Naive thymus-derived CD8-positive, alpha-beta T cell (primary cell): Measurements from ENCODE around the gene PAPPA2. TPM values are rescaled to one million over a fixed set of nuclear protein-coding genes. Genes with fewer than 3 reads are reported as not detected.
A peak's percentile ranks its signal among the peaks of the same experiment; 100 is the strongest.

Source experiments
- ATAC-seq, 2 donors: fragments of 150-1000 bp; cut with Tn5 transposase in 1 of 2; sonication (Bioruptor Pico), chemical (Tn5 transposase) in 1 of 2; 1 replicate in 1 of 2; 2 replicates in 1 of 2; pipeline ENCODE4 v1.10.0; 2021; ENCODE audit warnings: mild to moderate bottlenecking in 2 of 2, moderate library complexity in 2 of 2
- POLR2A ChIA-PET: fragments of 350-600 bp; sonication (Branson Sonifier 250); formaldehyde crosslinking; loops from one replicate; lab custom pipeline; 2021; ENCODE audit warnings: antibody characterized with exemption; lab: Charles Lee
- DNase-seq, 10 donors: peaks; one replicate each; pipeline versions ENCODE4 v3.0.0 to v3.0.0-alpha.2; 2020 to 2022
- H3K27ac Mint-ChIP-seq, 10 donors: one replicate each; pipeline ENCODE4 v1.8.0; 2020 to 2022; ENCODE audit warnings: mild to moderate bottlenecking in 10 of 10, mixed read lengths in 10 of 10, moderate library complexity in 4 of 10, inconsistent platforms in 1 of 10
- H3K27me3 Mint-ChIP-seq, 5 donors: one replicate each; pipeline ENCODE4 v1.8.0; 2021 to 2022; ENCODE audit warnings: mixed read lengths in 5 of 5
- H3K36me3 Mint-ChIP-seq, 3 donors: one replicate each; pipeline ENCODE4 v1.8.0; 2020 to 2022; ENCODE audit warnings: mixed read lengths in 3 of 3, mild to moderate bottlenecking in 2 of 3, inconsistent platforms in 1 of 3
- H3K4me1 Mint-ChIP-seq, 4 donors: one replicate each; pipeline ENCODE4 v1.8.0; 2021 to 2022; ENCODE audit warnings: mixed read lengths in 4 of 4
- H3K4me3 Mint-ChIP-seq, 10 donors: one replicate each; pipeline ENCODE4 v1.8.0; 2020 to 2022; ENCODE audit warnings: mild to moderate bottlenecking in 10 of 10, mixed read lengths in 10 of 10, moderate library complexity in 6 of 10, inconsistent platforms in 1 of 10
- H3K9me3 Mint-ChIP-seq, 9 donors: one replicate each; pipeline ENCODE4 v1.8.0; 2020 to 2022; ENCODE audit warnings: mixed read lengths in 9 of 9, mild to moderate bottlenecking in 3 of 9, inconsistent platforms in 1 of 9, moderate library complexity in 1 of 9
- polyA plus RNA-seq, 3 donors: library from polyadenylated mRNA; unstranded; fragments of 300-500 nt; fragmentation: Illumina TruSeq; gene quantifications; one replicate each; pipeline ENCODE4 v1.2.3, GENCODE V29; 2021
- total RNA-seq, 8 experiments: library from RNA in 2 of 8; stranded (reverse) in 2 of 8; gene quantifications; one replicate each; pipeline ENCODE4 v1.2.3 and lab custom pipeline; 2021 to 2026

PAPPA2 gene
- total and polyA plus RNA-seq, 5 experiments from 2014 or later: 0.05 to 0.47 TPM; not detected in 3

GRCh38 chr1:176517484-176517883 is 54.5 kb downstream of the PAPPA2 start:
- H3K27ac Mint-ChIP-seq: peak overlapping the region in 1 of 10 donors; percentile 15
- no peaks in the 10 kb centered on the region for H3K4me1 Mint-ChIP-seq
- peaks cover 0 to 27% (median 0%) of the 10 kb centered on the region in 5 donors for H3K27me3 Mint-ChIP-seq
- POLR2A ChIA-PET: no interaction called here
- peaks cover 0 to 8% (median 2%) of the 10 kb centered on the region in 9 donors for H3K9me3 Mint-ChIP-seq
- DNase-seq (no peak), ATAC-seq (no peak)
- H3K4me3 Mint-ChIP-seq: no peak overlapping the region
- no peaks in the 10 kb centered on the region for H3K36me3 Mint-ChIP-seq

GRCh38 chr1:176521211-176521610 is 58.2 kb downstream of the PAPPA2 start:
- DNase-seq (no peak), ATAC-seq (no peak)
- peaks cover 0 to 13% (median 0%) of the 10 kb centered on the region in 5 donors for H3K27me3 Mint-ChIP-seq
- no peaks in the 10 kb centered on the region for H3K4me1 Mint-ChIP-seq
- POLR2A ChIA-PET: no interaction called here
- H3K36me3 Mint-ChIP-seq: no peaks in the 10 kb centered on the region
- no peak overlapping the region for H3K4me3 Mint-ChIP-seq
- no peak overlapping the region for H3K27ac Mint-ChIP-seq
- H3K9me3 Mint-ChIP-seq: peaks cover 0 to 8% (median 2%) of the 10 kb centered on the region in 9 donors

GRCh38 chr1:176522310-176522845 is 59.4 kb downstream of the PAPPA2 start:
- DNase-seq (no peak), ATAC-seq (no peak)
- POLR2A ChIA-PET: no interaction called here
- H3K4me3 Mint-ChIP-seq: no peak overlapping the region
- no peak overlapping the region for H3K27ac Mint-ChIP-seq
- peaks cover 0 to 9% (median 0%) of the 10 kb centered on the region in 9 donors for H3K9me3 Mint-ChIP-seq
- H3K27me3 Mint-ChIP-seq: peaks cover 0 to 13% (median 2%) of the 10 kb centered on the region in 5 donors
- H3K4me1 Mint-ChIP-seq: no peaks in the 10 kb centered on the region
- no peaks in the 10 kb centered on the region for H3K36me3 Mint-ChIP-seq

GRCh38 chr1:176529395-176530090 is 66.6 kb downstream of the PAPPA2 start:
- POLR2A ChIA-PET: no interaction called here

GRCh38 chr1:176531036-176531435 is 68.1 kb downstream of the PAPPA2 start:
- DNase-seq: no peak
- Mint-ChIP-seq H3K27ac (no peak overlapping the region), H3K27me3 (peaks cover 0 to 21% (median 2%) of the 10 kb centered on the region in 5 donors), H3K4me3 (no peak overlapping the region), H3K36me3 (no peaks in the 10 kb centered on the region), H3K9me3 (peaks cover 0 to 21% (median 3%) of the 10 kb centered on the region in 9 donors), H3K4me1 (peaks cover 0 to 2% (median 0%) of the 10 kb centered on the region in 4 donors)
- POLR2A ChIA-PET: no interaction called here
- ATAC-seq: no peak

More at GRCh38 chr1:176529395-176530090, 66.6 kb downstream of the PAPPA2 start:
- H3K27ac Mint-ChIP-seq: no peak overlapping the region
- DNase-seq: no peak
- peaks cover 0 to 14% (median 2%) of the 10 kb centered on the region in 5 donors for H3K27me3 Mint-ChIP-seq
- no peak for ATAC-seq
- H3K4me1 Mint-ChIP-seq: no peaks in the 10 kb centered on the region
- no peaks in the 10 kb centered on the region for H3K36me3 Mint-ChIP-seq
- no peak overlapping the region for H3K4me3 Mint-ChIP-seq
- peaks cover 0 to 16% (median 2%) of the 10 kb centered on the region in 9 donors for H3K9me3 Mint-ChIP-seq

GRCh38 chr1:176531921-176532897 is 69.2 kb downstream of the PAPPA2 start:
- no peak for ATAC-seq
- Mint-ChIP-seq H3K27me3 (peaks cover 0 to 17% (median 2%) of the 10 kb centered on the region in 5 donors), H3K4me3 (no peak overlapping the region), H3K4me1 (peaks cover 0 to 2% (median 0%) of the 10 kb centered on the region in 4 donors), H3K9me3 (peaks cover 0 to 15% (median 3%) of the 10 kb centered on the region in 9 donors), H3K36me3 (no peaks in the 10 kb centered on the region), H3K27ac (no peak overlapping the region)
- DNase-seq: no peak
- POLR2A ChIA-PET: no interaction called here

- Mint-ChIP-seq H3K27me3 (peaks cover 0 to 23% (median 0%) of the 10 kb centered on the region in 5 donors), H3K9me3 (peaks cover 1 to 21% (median 4%) of the 10 kb centered on the region in 9 donors), H3K36me3 (no peaks in the 10 kb centered on the region), H3K27ac (no peak overlapping the region), H3K4me1 (peaks cover 0 to 2% (median 0%) of the 10 kb centered on the region in 4 donors), H3K4me3 (no peak overlapping the region)
- POLR2A ChIA-PET: no interaction called here
- ATAC-seq (no peak), DNase-seq (no peak)
These were observed 70.0 kb downstream of the PAPPA2 start for GRCh38 chr1:176533020-176533419.

GRCh38 chr1:176536588-176536987 is 73.6 kb downstream of the PAPPA2 start:
- peaks cover 0 to 30% (median 7%) of the 10 kb centered on the region in 9 donors for H3K9me3 Mint-ChIP-seq
- DNase-seq (no peak), ATAC-seq (no peak)
- POLR2A ChIA-PET: no interaction called here
- no peak overlapping the region for H3K4me3 Mint-ChIP-seq
- H3K27ac Mint-ChIP-seq: no peak overlapping the region
- H3K36me3 Mint-ChIP-seq: no peaks in the 10 kb centered on the region
- peaks cover 0 to 2% (median 0%) of the 10 kb centered on the region in 4 donors for H3K4me1 Mint-ChIP-seq
- peaks cover 0 to 31% (median 0%) of the 10 kb centered on the region in 5 donors for H3K27me3 Mint-ChIP-seq

GRCh38 chr1:176539018-176539417 is 76.0 kb downstream of the PAPPA2 start:
- DNase-seq (no peak), ATAC-seq (no peak)
- Mint-ChIP-seq H3K27me3 (peaks cover 0 to 34% (median 2%) of the 10 kb centered on the region in 5 donors), H3K4me3 (no peak overlapping the region), H3K9me3 (peaks cover 1 to 40% (median 9%) of the 10 kb centered on the region in 9 donors), H3K36me3 (no peaks in the 10 kb centered on the region), H3K4me1 (peaks cover 0 to 2% (median 0%) of the 10 kb centered on the region in 4 donors), H3K27ac (no peak overlapping the region)
- POLR2A ChIA-PET: no interaction called here

- no peaks in the 10 kb centered on the region for H3K4me1 Mint-ChIP-seq
- POLR2A ChIA-PET: no interaction called here
- H3K4me3 Mint-ChIP-seq: no peak overlapping the region
- no peaks in the 10 kb centered on the region for H3K36me3 Mint-ChIP-seq
- peaks cover 0 to 20% (median 0%) of the 10 kb centered on the region in 5 donors for H3K27me3 Mint-ChIP-seq
- peaks cover 0 to 27% (median 8%) of the 10 kb centered on the region in 9 donors for H3K9me3 Mint-ChIP-seq
- ATAC-seq (no peak), DNase-seq (no peak)
- no peak overlapping the region for H3K27ac Mint-ChIP-seq
These were observed 77.5 kb downstream of the PAPPA2 start for GRCh38 chr1:176540428-176540827.

GRCh38 chr1:176541663-176542062 is 78.7 kb downstream of the PAPPA2 start:
- Mint-ChIP-seq H3K9me3 (peaks cover 0 to 26% (median 8%) of the 10 kb centered on the region in 9 donors), H3K4me3 (no peak overlapping the region)

GRCh38 chr1:176542352-176542751 is 79.4 kb downstream of the PAPPA2 start:
- ATAC-seq (no peak), DNase-seq (no peak)
- Mint-ChIP-seq H3K9me3 (peaks cover 0 to 26% (median 8%) of the 10 kb centered on the region in 9 donors), H3K4me1 (no peaks in the 10 kb centered on the region), H3K27ac (no peak overlapping the region), H3K27me3 (peaks cover 2 to 24% (median 2%) of the 10 kb centered on the region in 5 donors), H3K4me3 (no peak overlapping the region), H3K36me3 (no peaks in the 10 kb centered on the region)
- POLR2A ChIA-PET: no interaction called here

More at GRCh38 chr1:176541663-176542062, 78.7 kb downstream of the PAPPA2 start:
- H3K36me3 Mint-ChIP-seq: no peaks in the 10 kb centered on the region
- H3K27ac Mint-ChIP-seq: no peak overlapping the region
- no peak for ATAC-seq
- DNase-seq: no peak
- POLR2A ChIA-PET: no interaction called here
- no peaks in the 10 kb centered on the region for H3K4me1 Mint-ChIP-seq
- H3K27me3 Mint-ChIP-seq: peaks cover 0 to 24% (median 2%) of the 10 kb centered on the region in 5 donors
